Measurements from ENCODE around the gene NUTF2.
A peak's percentile ranks its signal among the peaks of the same experiment; 100 is the strongest.

The NUTF2 gene

DNA sequence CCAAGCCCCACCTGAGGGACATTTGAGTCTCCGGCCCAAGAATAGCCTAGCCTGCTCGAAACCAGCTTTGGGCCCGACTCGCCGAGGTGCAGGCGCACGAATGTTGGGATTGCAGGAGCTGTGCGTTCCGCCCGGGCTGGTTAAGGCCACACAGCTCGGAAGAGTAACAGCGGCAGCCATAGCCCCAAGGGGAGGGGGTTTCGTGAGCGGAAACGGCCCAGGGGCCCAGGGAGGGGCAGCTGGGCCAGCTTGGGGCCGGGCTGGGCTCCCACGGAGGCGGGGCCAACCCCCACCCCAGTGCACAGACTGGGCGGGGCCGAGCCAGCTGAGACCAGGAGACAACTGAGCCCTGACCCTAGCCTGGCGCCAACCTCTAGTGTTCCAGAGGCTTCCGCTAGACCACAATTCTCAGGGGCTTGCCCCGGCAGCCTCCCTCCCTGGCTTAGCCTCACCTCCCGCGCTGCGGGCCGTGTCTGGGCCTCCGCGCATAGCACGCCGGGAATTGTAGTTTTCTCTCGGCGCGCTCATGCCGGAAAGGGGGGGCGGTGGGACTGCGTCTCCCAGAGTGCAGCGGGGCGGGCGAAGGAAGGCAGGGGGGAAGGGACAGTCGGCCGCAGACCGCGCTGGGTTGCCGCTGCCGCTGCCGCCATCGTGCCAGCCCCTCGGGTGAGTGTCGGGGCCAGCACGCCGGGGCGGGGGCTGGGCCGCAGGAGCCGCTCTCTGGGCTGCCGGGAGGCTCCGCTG lies at the start of gene NUTF2:
NUTF2 (plus strand) TSS at position 614 of the 744 bp plus-strand sequence. CDS start 18,198 bp downstream, outside the sequence.
- H3K9me3 Mint-ChIP-seq (ENCODE audit: low read depth), result no peaks in the 10 kb centered on the region
- H3K4me1 Mint-ChIP-seq (ENCODE audit: low read depth), result peaks cover 52% of the 10 kb centered on the region
- no peaks in the 10 kb centered on the region for H3K27me3 Mint-ChIP-seq
- peak within 1 kb of the TSS; percentile 89 for H3K27ac Mint-ChIP-seq
- no peaks in the 10 kb centered on the region for H3K36me3 Mint-ChIP-seq
- H3K4me3 Mint-ChIP-seq, result peak within 1 kb of the TSS; percentile 95

GRCh38 chr16:67800338-67800926 lies 46.3 kb upstream of the NUTF2 start:
- Mint-ChIP-seq H3K9me3 (ENCODE audit: low read depth) (no peaks in the 10 kb centered on the region), H3K27me3 (no peaks in the 10 kb centered on the region), H3K4me3 (peak overlapping the region; percentile 4), H3K27ac (peak overlapping the region; percentile 64), H3K4me1 (ENCODE audit: low read depth) (peaks cover 60% of the 10 kb centered on the region), H3K36me3 (peaks cover 9% of the 10 kb centered on the region)

GRCh38 chr16:67801241-67801640 lies 45.5 kb upstream of the NUTF2 start:
- Mint-ChIP-seq H3K36me3 (peaks cover 9% of the 10 kb centered on the region), H3K27me3 (no peaks in the 10 kb centered on the region), H3K9me3 (ENCODE audit: low read depth) (no peaks in the 10 kb centered on the region), H3K4me3 (peak overlapping the region; percentile 42), H3K4me1 (ENCODE audit: low read depth) (peaks cover 62% of the 10 kb centered on the region), H3K27ac (no peak overlapping the region)

GRCh38 chr16:67801883-67802282 lies 44.9 kb upstream of the NUTF2 start:
- Mint-ChIP-seq H3K4me3 (peak overlapping the region; percentile 42), H3K9me3 (ENCODE audit: low read depth) (no peaks in the 10 kb centered on the region), H3K4me1 (ENCODE audit: low read depth) (peaks cover 59% of the 10 kb centered on the region), H3K27ac (peak overlapping the region; percentile 8), H3K27me3 (no peaks in the 10 kb centered on the region), H3K36me3 (peaks cover 9% of the 10 kb centered on the region)

DNA sequence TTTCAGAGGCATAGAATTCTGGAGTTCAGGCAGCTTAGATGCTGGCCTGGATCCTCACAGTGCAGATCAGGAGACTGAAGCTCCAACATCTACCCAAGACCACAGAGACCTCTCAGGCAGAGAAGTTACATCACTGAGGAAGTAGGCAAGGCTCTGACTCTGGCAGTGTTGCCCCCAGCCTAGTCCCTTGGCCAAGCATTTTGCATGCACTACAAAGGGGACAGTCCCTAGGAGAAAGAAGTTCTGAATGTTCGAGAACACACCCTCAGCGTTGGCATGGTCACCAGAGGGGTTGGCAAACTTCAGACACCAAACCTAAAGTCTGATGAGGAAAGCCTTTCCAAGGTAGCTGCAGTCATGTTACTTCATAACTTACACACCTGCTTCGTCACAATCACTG lies 42.8 kb upstream of the NUTF2 start:
- peak overlapping the region; percentile 64 for H3K27ac Mint-ChIP-seq
- no peaks in the 10 kb centered on the region for H3K27me3 Mint-ChIP-seq
- no peaks in the 10 kb centered on the region for H3K9me3 Mint-ChIP-seq (ENCODE audit: low read depth)
- H3K36me3 Mint-ChIP-seq, result peaks cover 9% of the 10 kb centered on the region
- H3K4me1 Mint-ChIP-seq (ENCODE audit: low read depth), result peaks cover 54% of the 10 kb centered on the region
- peak overlapping the region; percentile 52 for H3K4me3 Mint-ChIP-seq

GRCh38 chr16:67804853-67805542 lies 41.7 kb upstream of the NUTF2 start:
- no peaks in the 10 kb centered on the region for H3K9me3 Mint-ChIP-seq (ENCODE audit: low read depth)
- peaks cover 9% of the 10 kb centered on the region for H3K36me3 Mint-ChIP-seq
- peak overlapping the region; percentile 93 for H3K27ac Mint-ChIP-seq
- H3K27me3 Mint-ChIP-seq, result no peaks in the 10 kb centered on the region
- peaks cover 49% of the 10 kb centered on the region for H3K4me1 Mint-ChIP-seq (ENCODE audit: low read depth)
- H3K4me3 Mint-ChIP-seq, result peak overlapping the region; percentile 91

GRCh38 chr16:67805718-67806427 lies 40.9 kb upstream of the NUTF2 start:
- H3K4me3 Mint-ChIP-seq, result peak overlapping the region; percentile 91
- H3K4me1 Mint-ChIP-seq (ENCODE audit: low read depth), result peaks cover 40% of the 10 kb centered on the region
- H3K27ac Mint-ChIP-seq, result peak overlapping the region; percentile 93
- no peaks in the 10 kb centered on the region for H3K9me3 Mint-ChIP-seq (ENCODE audit: low read depth)
- peaks cover 9% of the 10 kb centered on the region for H3K36me3 Mint-ChIP-seq
- no peaks in the 10 kb centered on the region for H3K27me3 Mint-ChIP-seq

DNA sequence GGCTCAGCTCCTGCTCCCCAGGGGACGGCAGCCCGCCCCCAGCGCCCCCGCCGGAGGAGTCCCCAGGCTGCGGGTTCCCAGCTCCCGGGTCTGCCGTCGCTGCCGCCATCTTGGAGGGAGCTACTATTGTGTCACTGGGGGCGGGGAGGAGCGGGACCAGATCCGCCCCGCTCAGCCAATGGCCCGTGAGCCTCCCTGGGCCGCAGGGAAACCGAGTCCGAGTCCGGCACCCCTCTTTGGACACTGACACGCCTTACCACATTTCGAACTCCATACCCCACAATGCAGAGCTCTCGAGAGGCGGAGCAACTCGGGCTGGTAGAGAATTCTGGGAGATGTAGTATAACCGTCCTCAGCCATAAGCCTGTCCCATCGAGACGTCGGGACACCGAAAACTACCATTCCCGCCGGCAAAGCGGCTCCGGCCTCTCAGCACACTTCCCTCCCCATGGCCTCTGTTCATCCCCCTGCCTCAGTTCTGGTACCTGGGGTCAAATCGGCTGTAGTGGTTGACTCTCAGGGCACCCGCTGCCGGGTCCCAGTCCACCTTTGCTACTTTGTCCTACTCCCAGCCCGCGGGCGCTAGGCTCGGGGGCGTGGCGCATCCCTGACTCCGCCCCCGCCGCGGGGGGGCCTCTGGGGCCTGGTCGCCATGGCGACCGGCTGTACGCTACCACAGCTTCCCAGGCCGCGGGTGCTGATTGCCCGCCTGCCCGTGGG lies 40.1 kb upstream of the NUTF2 start, which contains the start of the genes RANBP10 and TSNAXIP1:
RANBP10 (minus strand) TSS at position 133 of the 720 bp plus-strand sequence; CDS start at position 109, 24 bp downstream.
TSNAXIP1 (plus strand) TSS at position 462 of the 720 bp plus-strand sequence. CDS start 261 bp downstream, outside the sequence.
- peaks cover 33% of the 10 kb centered on the region for H3K4me1 Mint-ChIP-seq (ENCODE audit: low read depth)

GRCh38 chr16:67807148-67807682 lies 39.5 kb upstream of the NUTF2 start:
- H3K4me1 Mint-ChIP-seq (ENCODE audit: low read depth), result peaks cover 27% of the 10 kb centered on the region
- H3K27me3 Mint-ChIP-seq, result no peaks in the 10 kb centered on the region
- no peaks in the 10 kb centered on the region for H3K9me3 Mint-ChIP-seq (ENCODE audit: low read depth)
- H3K27ac Mint-ChIP-seq, result peak overlapping the region; percentile 93
- peak overlapping the region; percentile 91 for H3K4me3 Mint-ChIP-seq
- peaks cover 9% of the 10 kb centered on the region for H3K36me3 Mint-ChIP-seq

More for the DNA sequence above, 40.1 kb upstream of the NUTF2 start, which contains the start of the genes RANBP10 and TSNAXIP1:
- H3K4me3 Mint-ChIP-seq, result peak within 1 kb of the TSS; percentile 91
- no peaks in the 10 kb centered on the region for H3K27me3 Mint-ChIP-seq
- H3K27ac Mint-ChIP-seq, result peak within 1 kb of the TSS; percentile 93
- H3K9me3 Mint-ChIP-seq (ENCODE audit: low read depth), result no peaks in the 10 kb centered on the region
- peaks cover 9% of the 10 kb centered on the region for H3K36me3 Mint-ChIP-seq

DNA sequence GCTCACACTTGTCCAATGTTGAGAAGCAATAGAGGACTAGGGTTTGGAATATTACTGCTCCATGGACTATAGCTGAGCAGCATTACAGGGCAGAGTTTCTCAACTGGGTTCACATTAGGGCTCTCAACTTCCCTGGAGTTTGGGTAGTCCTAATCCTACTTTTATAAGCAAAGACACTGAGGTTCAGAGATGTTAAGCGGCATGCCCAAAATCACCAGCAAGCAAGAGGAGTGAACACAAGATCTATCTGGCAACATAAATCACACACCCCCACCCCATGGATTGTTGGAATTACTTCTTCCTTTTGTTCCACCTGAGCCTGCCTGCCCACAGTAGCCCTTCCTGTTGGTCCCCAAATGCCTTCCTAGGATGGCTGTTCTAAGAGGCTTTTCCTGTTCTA lies 34.8 kb upstream of the NUTF2 start:
- H3K27me3 Mint-ChIP-seq, result no peaks in the 10 kb centered on the region
- H3K36me3 Mint-ChIP-seq, result no peaks in the 10 kb centered on the region
- H3K27ac Mint-ChIP-seq, result no peak overlapping the region
- H3K4me3 Mint-ChIP-seq, result no peak overlapping the region
- peaks cover 5% of the 10 kb centered on the region for H3K4me1 Mint-ChIP-seq (ENCODE audit: low read depth)
- no peaks in the 10 kb centered on the region for H3K9me3 Mint-ChIP-seq (ENCODE audit: low read depth)

DNA sequence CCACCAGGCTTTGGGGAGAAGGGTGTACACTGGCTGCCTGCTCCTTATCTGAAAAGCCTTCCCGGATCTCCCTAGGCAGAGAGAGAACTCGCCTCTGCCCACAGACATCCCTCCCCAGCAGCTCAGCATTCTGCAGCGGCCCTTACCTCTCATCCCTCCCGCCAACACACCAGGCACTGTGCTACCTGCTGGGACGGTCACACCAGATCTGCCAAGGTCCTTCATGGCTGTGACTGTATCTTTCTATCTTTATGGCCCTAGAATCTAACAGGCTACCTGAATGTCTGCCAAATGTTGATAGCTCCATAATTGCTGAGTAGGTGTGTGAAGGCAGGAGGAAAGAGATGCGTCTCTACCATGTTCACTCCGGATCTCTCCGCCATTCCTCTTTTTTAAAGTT lies 32.2 kb upstream of the NUTF2 start:
- H3K27ac Mint-ChIP-seq, result no peak overlapping the region
- H3K4me1 Mint-ChIP-seq (ENCODE audit: low read depth), result peaks cover 5% of the 10 kb centered on the region
- no peaks in the 10 kb centered on the region for H3K27me3 Mint-ChIP-seq
- H3K9me3 Mint-ChIP-seq (ENCODE audit: low read depth), result no peaks in the 10 kb centered on the region
- H3K36me3 Mint-ChIP-seq, result no peaks in the 10 kb centered on the region
- H3K4me3 Mint-ChIP-seq, result no peak overlapping the region

GRCh38 chr16:67820608-67821259 lies 26.0 kb upstream of the NUTF2 start:
- peaks cover 5% of the 10 kb centered on the region for H3K4me1 Mint-ChIP-seq (ENCODE audit: low read depth)
- H3K27me3 Mint-ChIP-seq, result no peaks in the 10 kb centered on the region
- H3K4me3 Mint-ChIP-seq, result no peak overlapping the region
- no peaks in the 10 kb centered on the region for H3K9me3 Mint-ChIP-seq (ENCODE audit: low read depth)
- H3K27ac Mint-ChIP-seq, result no peak overlapping the region
- H3K36me3 Mint-ChIP-seq, result no peaks in the 10 kb centered on the region

- Mint-ChIP-seq H3K27me3 (no peaks in the 10 kb centered on the region), H3K36me3 (no peaks in the 10 kb centered on the region), H3K27ac (no peak overlapping the region), H3K9me3 (ENCODE audit: low read depth) (no peaks in the 10 kb centered on the region), H3K4me1 (ENCODE audit: low read depth) (no peaks in the 10 kb centered on the region), H3K4me3 (no peak overlapping the region)
Observed at GRCh38 chr16:67822511-67822910, 24.2 kb upstream of the NUTF2 start.

All from activated naive CD8-positive, alpha-beta T cell (primary cell).